Fibroblast of lung (primary cell): Measurements from ENCODE around the gene SUGCT.

Source experiments
- CTCF ChIP-seq, 2 donors: IDR thresholded peaks in 1 of 2; conservative IDR thresholded peaks in 1 of 2; 1 replicate in 1 of 2; 2 replicates in 1 of 2; pipeline ENCODE4 v1.5.1; 2011 to 2012; ENCODE audit warnings: low read length in 2 of 2, control low read depth in 1 of 2, inconsistent platforms in 1 of 2, low read depth in 1 of 2, mild to moderate bottlenecking in 1 of 2
- EZH2 ChIP-seq: IDR thresholded peaks from 2 replicates; pipeline ENCODE4 v1.5.1; 2012; ENCODE audit warnings: low read length, control low read depth, mild to moderate bottlenecking; ENCODE audit errors: missing control alignments

- TF ChIP-seq CTCF (conservative IDR thresholded peaks at IDR 0.05 in 1 of 2, IDR thresholded peaks at IDR 0.05 in 1 of 2; ENCODE audit: low read depth in 1 of 2, low read length in 2 of 2) = peak in 1 of 2 donors; percentile 19
- TF ChIP-seq EZH2 = no peak
Observed at GRCh38 chr7:40866601-40867000, 731.8 kb downstream of the SUGCT start.
